GM18519 (cell line): ENCODE results near the gene ACTN4.

Experiments used
- ATAC-seq: cut with Tn5 transposase; IDR thresholded peaks from one replicate; pipeline ENCODE4 v1.9.1; 2021; ENCODE audit warnings: mild to moderate bottlenecking, moderate library complexity; ENCODE audit not compliant: unreplicated experiment, low FRiP score

Gene ACTN4

GRCh38 chr19:38635483-38636399 lies 11.7 kb upstream of the ACTN4 start:
- ATAC-seq: no peak

DNA sequence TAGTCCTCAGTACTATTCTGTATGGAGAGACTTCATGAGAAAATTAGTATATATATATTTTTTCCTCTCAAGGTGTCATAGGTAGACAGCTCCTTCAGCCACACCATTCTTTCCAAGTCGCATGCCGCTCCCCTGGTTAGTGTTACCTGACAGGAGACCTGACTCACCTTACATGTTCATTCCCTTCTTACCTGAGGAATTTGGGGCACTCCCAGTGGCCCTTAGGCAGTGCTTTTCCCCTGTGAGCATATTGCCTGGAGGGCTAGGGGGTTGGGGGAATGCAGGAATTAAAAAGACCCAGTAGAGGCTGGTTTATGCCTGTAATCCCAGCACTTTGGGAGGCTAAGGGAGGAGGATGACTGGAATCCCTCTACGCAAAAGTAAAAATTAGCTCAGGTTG lies 9.0 kb upstream of the ACTN4 start:
- ATAC-seq: no peak

- no peak for ATAC-seq
Measured at GRCh38 chr19:38639679-38640078, 7.8 kb upstream of the ACTN4 start.

DNA sequence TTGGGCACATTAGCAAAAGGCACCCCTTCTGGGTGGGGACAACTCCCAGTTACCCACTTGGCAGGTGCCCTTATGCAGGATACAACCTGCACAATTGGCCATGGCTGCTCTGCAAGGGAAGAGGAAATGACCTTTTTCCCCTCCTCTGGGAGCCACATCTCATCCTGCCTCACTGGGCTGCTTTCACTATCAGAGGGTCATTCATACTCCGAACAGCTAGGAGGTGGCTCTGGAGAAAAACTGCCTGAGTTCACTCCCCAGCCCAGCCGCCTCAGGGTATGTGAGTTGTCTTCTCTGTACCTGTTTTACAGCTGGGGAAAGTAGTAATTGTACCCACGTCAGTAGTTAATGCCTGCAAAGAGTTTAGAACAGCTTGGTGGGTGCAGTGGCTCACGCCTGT lies 7.1 kb upstream of the ACTN4 start:
- no peak for ATAC-seq

- no peak for ATAC-seq
Measured at GRCh38 chr19:38642176-38642575, 5.3 kb upstream of the ACTN4 start.

- no peak for ATAC-seq
Measured at GRCh38 chr19:38644719-38645118, 2.7 kb upstream of the ACTN4 start.

DNA sequence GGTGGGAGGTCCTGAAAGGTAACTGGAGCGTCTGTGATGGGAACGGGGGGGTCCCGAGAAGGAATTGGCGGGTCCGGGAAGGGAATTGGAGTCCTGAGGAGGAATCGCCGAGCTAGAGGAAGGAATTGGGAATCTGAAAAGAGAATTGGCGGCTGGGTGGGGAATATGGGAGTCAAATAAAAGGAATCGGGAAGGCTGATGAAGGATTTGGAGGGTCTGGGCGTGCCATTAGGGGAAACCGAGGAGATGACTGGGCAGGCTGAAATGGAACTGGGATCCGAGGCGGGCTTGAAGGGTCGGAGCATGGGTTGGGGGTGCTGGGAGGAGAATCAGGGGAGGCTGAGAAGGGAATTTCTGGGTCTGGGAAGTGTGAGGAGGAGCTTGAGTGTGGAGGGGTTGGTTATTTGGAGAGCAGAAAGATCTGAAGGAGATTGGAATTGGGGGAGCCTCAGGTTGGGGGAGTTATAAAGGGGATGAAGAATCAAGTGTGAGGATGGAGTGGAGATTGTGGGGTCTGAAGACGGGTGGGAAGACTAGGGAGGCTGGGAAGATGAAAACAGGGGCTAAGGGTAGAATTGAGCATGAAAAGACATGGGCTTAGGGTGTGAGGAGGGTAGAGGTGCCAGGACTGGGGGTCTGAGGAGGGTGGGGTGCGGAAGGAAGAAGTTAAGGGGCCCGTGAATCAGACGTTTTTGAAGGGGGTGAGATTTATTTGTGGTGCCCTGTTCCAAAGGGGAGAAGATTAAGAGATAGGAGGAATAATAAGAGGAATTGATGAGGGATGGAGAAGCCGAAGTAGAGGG lies 718 bp downstream of the ACTN4 start:
- no peak for ATAC-seq

DNA sequence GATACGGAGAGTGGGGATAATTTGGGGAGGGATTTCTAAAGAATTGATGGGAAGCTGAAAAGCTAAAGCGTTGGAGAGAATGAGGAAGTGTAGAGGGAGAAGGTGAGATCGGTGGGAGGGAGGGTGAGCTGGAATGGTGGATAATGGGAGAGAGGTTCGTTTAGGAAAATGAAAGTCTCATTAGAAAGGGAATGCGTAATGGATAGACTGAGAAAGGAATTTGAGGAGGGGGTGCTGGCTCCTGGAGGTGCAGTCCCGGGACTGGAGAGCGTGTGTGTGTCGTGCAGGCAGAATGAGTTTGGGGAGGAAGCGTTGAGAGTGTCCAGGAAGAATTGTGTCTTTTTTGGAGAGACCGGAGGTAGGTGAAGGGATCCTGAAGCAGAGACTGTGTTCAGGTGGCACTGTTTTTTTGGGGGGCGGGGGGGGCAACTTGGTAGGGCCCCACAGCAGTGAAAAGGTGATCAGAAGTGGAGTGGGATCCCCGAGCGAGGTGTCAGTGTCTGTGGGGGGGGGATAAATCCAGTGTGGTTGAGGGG lies 1.4 kb downstream of the ACTN4 start:
- no peak for ATAC-seq

- ATAC-seq: no peak
Measured at GRCh38 chr19:38649305-38650171, 2.1 kb downstream of the ACTN4 start.

- ATAC-seq: no peak
Measured at GRCh38 chr19:38650172-38650775, 2.8 kb downstream of the ACTN4 start.

GRCh38 chr19:38650911-38651584 lies 3.6 kb downstream of the ACTN4 start:
- ATAC-seq: no peak

DNA sequence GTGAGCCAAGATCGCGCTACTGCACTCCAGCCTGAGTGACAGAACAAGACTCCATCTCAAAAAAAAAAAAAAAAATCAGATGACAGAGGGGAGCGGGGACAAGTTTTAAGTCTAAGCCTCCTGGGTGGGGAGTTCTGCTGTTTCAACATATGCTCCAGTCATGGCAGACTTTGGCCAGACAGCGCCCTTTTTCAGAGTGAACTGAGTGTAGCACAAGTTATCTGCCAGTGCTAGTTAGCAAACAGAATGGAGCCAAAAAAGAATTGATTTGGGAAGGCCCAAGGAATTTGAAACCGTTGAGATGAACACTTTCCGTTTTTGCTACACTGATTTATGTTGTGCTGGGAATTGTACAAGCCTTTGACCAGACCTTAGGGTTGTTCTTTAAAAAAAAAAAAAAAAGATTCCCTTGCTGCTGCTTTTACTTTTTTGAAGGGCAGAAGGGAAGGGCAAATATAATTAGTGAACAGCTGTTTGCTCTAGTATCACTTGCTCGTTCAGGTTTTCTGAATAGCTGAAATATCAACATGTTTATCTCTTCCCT lies 5.7 kb downstream of the ACTN4 start:
- ATAC-seq: no peak

DNA sequence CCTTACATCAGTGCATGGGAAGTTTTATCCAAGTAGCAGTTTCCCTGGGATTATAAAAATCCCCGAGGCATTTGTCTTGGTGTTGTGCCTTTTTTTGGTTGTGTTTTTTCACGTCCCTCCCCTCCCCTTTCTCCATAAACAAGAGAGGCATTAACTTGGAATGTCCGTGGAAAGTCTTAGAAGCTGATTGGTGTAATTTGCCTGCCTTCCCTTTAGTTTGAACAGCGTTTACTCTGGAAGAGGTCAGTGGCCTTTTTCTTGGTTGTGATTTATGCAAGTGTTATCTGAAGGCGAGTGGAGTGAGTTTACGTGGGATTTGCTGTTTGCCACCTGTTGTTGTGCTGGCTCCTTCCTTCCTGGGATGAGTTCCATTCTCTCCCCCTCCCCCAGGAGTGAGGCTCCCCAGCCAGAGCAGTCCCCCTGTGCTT lies 7.2 kb downstream of the ACTN4 start:
- no peak for ATAC-seq

- ATAC-seq: no peak
Measured at GRCh38 chr19:38655148-38655824, 7.8 kb downstream of the ACTN4 start.

DNA sequence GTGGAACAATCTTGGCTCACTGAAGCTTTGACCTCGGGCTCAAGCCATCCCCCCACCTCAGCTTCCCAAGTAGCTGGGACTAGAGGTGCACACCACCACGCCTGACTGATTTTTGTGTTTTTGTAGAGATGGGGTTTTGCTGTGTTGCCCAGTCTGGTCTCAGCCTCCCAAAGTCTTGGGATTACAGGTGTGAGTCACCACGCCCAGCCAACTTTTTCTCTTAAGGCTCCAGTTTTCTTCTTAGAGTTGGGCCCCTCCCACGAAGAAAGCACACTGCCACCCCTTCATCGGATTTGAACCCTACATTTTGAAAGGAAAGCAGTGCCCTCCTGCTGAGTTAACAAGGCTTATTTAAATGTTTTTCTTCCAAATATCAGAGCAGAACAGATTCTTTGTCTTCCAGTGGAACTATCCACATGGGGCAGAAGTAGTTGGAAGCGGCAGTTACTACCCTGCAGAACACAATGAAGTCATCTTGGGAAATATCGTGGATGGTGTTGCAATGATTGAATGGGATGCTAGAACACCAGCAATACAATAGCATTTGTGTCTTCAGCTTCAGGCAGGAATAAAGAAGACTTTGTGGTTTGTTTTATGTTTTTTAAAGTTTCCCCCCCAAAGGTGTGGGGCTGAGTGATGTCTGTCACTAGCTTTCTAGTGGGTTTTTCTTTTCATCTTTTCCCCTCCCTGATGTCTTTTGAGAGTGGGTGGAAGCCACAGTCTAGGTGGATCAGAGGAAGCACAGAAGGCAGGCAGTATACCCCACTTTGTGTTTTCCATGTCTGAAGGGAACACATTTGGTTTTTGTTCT lies 8.9 kb downstream of the ACTN4 start:
- ATAC-seq: no peak

GRCh38 chr19:38657633-38658222 lies 10.3 kb downstream of the ACTN4 start:
- no peak for ATAC-seq
